Endodermal cell (in vitro differentiated cells): ENCODE measurements around the gene OBP2A. TPM values are rescaled to one million over a fixed set of nuclear protein-coding genes. Genes with fewer than 3 reads are reported as not detected.

Experiments used
- DNase-seq: peaks from one replicate; pipeline ENCODE4 v3.0.0-alpha.2; 2017
- H3K27ac ChIP-seq: 2 replicates; pipeline ENCODE4 v1.5.1; 2013; ENCODE audit warnings: mild to moderate bottlenecking, low read depth, low read length, moderate library complexity
- H3K27me3 ChIP-seq: 2 replicates; pipeline ENCODE4 v1.6.1; 2013; ENCODE audit warnings: mild to moderate bottlenecking, low read length, moderate library complexity; ENCODE audit not compliant: insufficient read depth, control insufficient read depth, poor library complexity, severe bottlenecking
- H3K36me3 ChIP-seq: 2 replicates; pipeline ENCODE4 v1.7.0; 2013; ENCODE audit warnings: mild to moderate bottlenecking, low read length, moderate library complexity; ENCODE audit not compliant: control insufficient read depth, insufficient read depth
- H3K4me1 ChIP-seq: one replicate; pipeline ENCODE4 v1.7.0; 2013; ENCODE audit warnings: low read length; ENCODE audit not compliant: control insufficient read depth, insufficient read depth
- H3K4me3 ChIP-seq: 2 replicates; pipeline ENCODE4 v1.5.1; 2013; ENCODE audit warnings: mild to moderate bottlenecking, low read length, moderate library complexity
- H3K9ac ChIP-seq: 2 replicates; pipeline ENCODE4 v1.6.1; 2013; ENCODE audit warnings: mild to moderate bottlenecking, low read length, moderate library complexity; ENCODE audit not compliant: poor library complexity, severe bottlenecking; ENCODE audit errors: extremely low read depth
- H3K9me3 ChIP-seq: 2 replicates; pipeline ENCODE4 v1.6.1; 2013; ENCODE audit warnings: mild to moderate bottlenecking, low read length, moderate library complexity; ENCODE audit not compliant: control insufficient read depth
- H3K27ac Mint-ChIP-seq: 2 replicates; pipeline ENCODE4 v1.8.0; 2020; ENCODE audit warnings: mixed read lengths
- H3K27me3 Mint-ChIP-seq: 2 replicates; pipeline ENCODE4 v1.8.0; 2021; ENCODE audit warnings: mild to moderate bottlenecking, mixed read lengths; ENCODE audit not compliant: insufficient read depth
- H3K36me3 Mint-ChIP-seq: 2 replicates; pipeline ENCODE4 v1.8.0; 2020; ENCODE audit warnings: low read depth, mixed read lengths
- H3K4me1 Mint-ChIP-seq: 2 replicates; pipeline ENCODE4 v1.8.0; 2020; ENCODE audit warnings: mixed read lengths
- H3K4me3 Mint-ChIP-seq: 2 replicates; pipeline ENCODE4 v1.8.0; 2020; ENCODE audit warnings: mild to moderate bottlenecking, moderate library complexity, mixed read lengths
- H3K9me3 Mint-ChIP-seq: 2 replicates; pipeline ENCODE4 v1.8.0; 2020; ENCODE audit warnings: mild to moderate bottlenecking, mixed read lengths
- WGBS, 2 experiments: methylation state at CpG; one replicate each; pipeline versions ENCODE4 v1.1.5 to v1.1.7; 2013; ENCODE audit warnings: missing lambda C conversion rate in 2 of 2, mixed read lengths in 1 of 2; ENCODE audit not compliant: insufficient coverage in 1 of 2, insufficient read length in 1 of 2; 5-methylcytosine and 5-hydroxymethylcytosine counted together
- total RNA-seq, 2 donors: library from RNA; stranded (reverse); fragmentation: NEBNext Ultra II Directional in 1 of 2; extraction: Animal tissue kit (Norgen Biotek cat#: 25700) in 1 of 2; gene quantifications; 2 replicates in 1 of 2; 3 replicates in 1 of 2; pipeline ENCODE4 v1.2.1, GENCODE V29; 2021
- TF ChIP-seq, protein P1 (sequence below): fragments of 200-600 bp; sonication (generic); conservative IDR thresholded peaks from 2 replicates; pipeline ENCODE4 v1.5.0; 2021; ENCODE audit warnings: antibody characterized with exemption, mild to moderate bottlenecking

Gene OBP2A
- total RNA-seq, 2 donors from 2014 or later: not detected

DNA sequence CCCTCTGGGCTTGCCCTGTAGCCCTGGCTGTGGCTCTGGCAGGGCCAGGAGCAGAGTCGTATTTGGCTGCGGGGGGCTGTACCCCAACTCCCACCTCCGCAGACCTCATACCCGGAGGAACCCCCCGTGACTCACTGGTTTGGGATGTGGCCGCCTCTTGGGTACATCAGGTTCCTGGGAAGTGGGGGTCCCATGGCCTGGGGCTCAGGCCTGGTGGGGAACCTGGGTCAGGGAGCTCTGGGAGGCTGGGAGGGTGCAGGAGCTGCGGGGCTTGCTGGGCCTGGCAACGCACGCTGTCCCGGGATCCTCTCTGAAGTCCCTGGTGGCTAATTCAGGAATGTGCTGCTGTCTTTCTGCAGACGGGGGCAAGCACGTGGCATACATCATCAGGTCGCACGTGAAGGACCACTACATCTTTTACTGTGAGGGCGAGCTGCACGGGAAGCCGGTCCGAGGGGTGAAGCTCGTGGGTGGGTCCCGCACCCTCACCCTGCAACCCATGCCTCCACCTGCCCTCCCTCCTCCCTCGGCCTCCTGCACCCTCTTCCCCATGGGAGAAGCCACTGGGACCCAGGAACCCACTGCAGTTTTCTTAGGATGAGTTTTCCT, 22.3 kb upstream of the OBP2A start:
- DNase-seq: peak; percentile 61
- Histone ChIP-seq H3K27me3 (no peaks in the 10 kb centered on the region), H3K4me3 (no peak overlapping the region), H3K27ac (no peak overlapping the region), H3K9ac (no peak overlapping the region), H3K36me3 (no peaks in the 10 kb centered on the region), H3K4me1 (no peaks in the 10 kb centered on the region), H3K9me3 (no peaks in the 10 kb centered on the region)
- no peaks in the 10 kb centered on the region for H3K9me3 Mint-ChIP-seq
- no peaks in the 10 kb centered on the region for H3K36me3 Mint-ChIP-seq
- H3K27me3 Mint-ChIP-seq: no peaks in the 10 kb centered on the region
- no peaks in the 10 kb centered on the region for H3K4me1 Mint-ChIP-seq
- no peak overlapping the region for H3K4me3 Mint-ChIP-seq
- H3K27ac Mint-ChIP-seq: no peak overlapping the region
- 76 to 90% methylated on average over 14 to 21 of the region's 21 CpGs for WGBS, 2 experiments
- TF ChIP-seq, protein P1, sequence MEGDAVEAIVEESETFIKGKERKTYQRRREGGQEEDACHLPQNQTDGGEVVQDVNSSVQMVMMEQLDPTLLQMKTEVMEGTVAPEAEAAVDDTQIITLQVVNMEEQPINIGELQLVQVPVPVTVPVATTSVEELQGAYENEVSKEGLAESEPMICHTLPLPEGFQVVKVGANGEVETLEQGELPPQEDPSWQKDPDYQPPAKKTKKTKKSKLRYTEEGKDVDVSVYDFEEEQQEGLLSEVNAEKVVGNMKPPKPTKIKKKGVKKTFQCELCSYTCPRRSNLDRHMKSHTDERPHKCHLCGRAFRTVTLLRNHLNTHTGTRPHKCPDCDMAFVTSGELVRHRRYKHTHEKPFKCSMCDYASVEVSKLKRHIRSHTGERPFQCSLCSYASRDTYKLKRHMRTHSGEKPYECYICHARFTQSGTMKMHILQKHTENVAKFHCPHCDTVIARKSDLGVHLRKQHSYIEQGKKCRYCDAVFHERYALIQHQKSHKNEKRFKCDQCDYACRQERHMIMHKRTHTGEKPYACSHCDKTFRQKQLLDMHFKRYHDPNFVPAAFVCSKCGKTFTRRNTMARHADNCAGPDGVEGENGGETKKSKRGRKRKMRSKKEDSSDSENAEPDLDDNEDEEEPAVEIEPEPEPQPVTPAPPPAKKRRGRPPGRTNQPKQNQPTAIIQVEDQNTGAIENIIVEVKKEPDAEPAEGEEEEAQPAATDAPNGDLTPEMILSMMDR: peak; percentile 41

DNA sequence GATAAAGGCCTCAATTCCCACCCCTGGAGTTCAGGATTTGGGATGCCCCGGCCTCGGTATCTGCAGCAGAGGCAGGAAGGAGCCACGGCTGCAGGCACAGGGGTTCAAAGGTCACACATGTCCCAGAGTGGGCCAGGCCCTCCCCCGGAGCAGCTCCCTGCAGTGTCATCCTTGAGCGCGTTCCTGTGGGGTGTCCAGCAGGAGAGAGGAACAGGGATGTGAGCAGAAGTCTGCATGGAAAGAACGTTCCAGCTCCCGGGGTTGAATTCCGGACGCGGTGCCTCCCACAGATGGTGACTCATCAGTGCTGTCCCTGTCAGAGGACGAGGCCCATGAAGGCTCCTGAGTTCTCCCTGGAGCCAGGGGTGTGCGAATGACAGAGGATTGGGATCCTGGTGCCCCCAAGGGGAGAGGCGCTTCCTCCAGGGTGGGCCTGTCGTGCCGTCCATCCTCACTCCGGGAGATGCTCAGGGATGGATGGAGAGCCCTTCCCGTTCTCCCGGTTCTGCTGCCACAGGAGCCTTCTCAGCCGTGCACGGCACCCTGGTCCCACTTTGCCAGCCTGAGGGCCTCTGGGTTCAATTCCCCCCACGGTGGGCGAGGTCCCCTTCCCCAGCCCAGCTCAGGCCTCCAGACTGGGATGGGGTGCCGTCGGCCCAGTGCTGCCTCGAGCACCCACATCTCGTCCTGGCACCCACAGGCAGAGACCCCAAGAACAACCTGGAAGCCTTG, 21.6 kb upstream of the OBP2A start:
- TF ChIP-seq, protein P1: no peak
- H3K9me3 Mint-ChIP-seq: no peaks in the 10 kb centered on the region
- Histone ChIP-seq H3K4me3 (no peak overlapping the region), H3K27me3 (no peaks in the 10 kb centered on the region), H3K4me1 (no peaks in the 10 kb centered on the region), H3K9ac (no peak overlapping the region), H3K9me3 (no peaks in the 10 kb centered on the region), H3K36me3 (no peaks in the 10 kb centered on the region), H3K27ac (no peak overlapping the region)
- no peak overlapping the region for H3K27ac Mint-ChIP-seq
- H3K27me3 Mint-ChIP-seq: no peaks in the 10 kb centered on the region
- H3K4me3 Mint-ChIP-seq: no peak overlapping the region
- H3K4me1 Mint-ChIP-seq: no peaks in the 10 kb centered on the region
- WGBS, 2 experiments: 87% methylated on average over 18 to 27 of the region's 27 CpGs
- H3K36me3 Mint-ChIP-seq: no peaks in the 10 kb centered on the region
- DNase-seq: peak; percentile 44

DNA sequence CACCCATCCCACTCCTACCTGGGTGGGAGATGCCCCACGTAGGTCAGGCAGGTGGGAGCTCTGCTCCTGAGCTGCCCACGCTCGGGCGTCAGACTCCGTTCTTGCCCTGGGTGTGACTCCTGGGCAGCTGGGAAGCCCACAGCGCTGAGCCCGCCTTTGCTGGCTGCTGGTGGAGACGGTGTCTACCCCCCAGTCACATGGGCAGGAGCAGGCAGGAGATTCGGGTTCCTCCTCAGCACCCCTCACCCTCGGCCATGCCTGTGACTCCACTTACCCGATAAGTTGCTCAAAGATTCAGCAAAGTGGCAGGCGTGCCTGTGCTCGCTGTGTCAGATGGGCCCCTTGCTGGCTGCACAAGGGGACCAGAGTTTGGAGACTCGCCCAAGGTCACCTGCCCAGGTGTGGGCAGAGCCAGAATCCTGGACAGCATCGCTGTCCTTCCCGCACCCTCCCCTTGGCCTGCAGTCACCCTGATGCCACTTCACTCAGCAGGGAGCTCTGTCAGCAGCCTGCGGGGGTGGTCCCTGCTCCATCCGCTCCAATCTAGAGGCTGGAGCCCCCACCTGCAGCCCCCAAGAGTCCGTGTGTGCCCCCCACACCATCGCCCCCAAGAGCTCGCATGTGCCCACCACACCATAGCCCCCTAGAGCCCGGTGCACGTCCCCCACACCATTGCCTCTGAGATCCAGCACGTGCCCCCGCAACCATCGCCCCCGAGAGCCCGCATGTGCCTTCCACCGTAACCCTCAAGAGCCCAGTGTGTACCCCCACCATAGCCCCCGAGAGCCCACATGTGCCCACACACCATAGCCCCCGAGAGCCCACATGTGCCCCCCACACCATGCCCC, 20.5 kb upstream of the OBP2A start:
- Mint-ChIP-seq H3K27me3 (no peaks in the 10 kb centered on the region), H3K4me1 (peaks cover 3% of the 10 kb centered on the region), H3K4me3 (no peak overlapping the region), H3K27ac (no peak overlapping the region), H3K9me3 (no peaks in the 10 kb centered on the region), H3K36me3 (no peaks in the 10 kb centered on the region)
- Histone ChIP-seq H3K27ac (no peak overlapping the region), H3K4me1 (no peaks in the 10 kb centered on the region), H3K9ac (no peak overlapping the region), H3K27me3 (no peaks in the 10 kb centered on the region), H3K36me3 (no peaks in the 10 kb centered on the region), H3K4me3 (no peak overlapping the region), H3K9me3 (no peaks in the 10 kb centered on the region)
- TF ChIP-seq, protein P1: no peak
- peak; percentile 30 for DNase-seq
- 86 to 91% methylated on average over 12 to 28 of the region's 31 CpGs for WGBS, 2 experiments
